Gastrocnemius medialis (tissue), 4 donors: ENCODE results near the gene PDGFC. TPM values are rescaled to one million over a fixed set of nuclear protein-coding genes. Genes with fewer than 3 reads are reported as not detected.
A peak's percentile ranks its signal among the peaks of the same experiment; 100 is the strongest.
"Not testable (repeated sequence)": the region's sequence is repeated elsewhere in the genome, so short reads cannot be mapped to it uniquely, and the experiment has no call there.

Source experiments
- ATAC-seq, 2 donors: fragments of 150-250 bp; one replicate each; pipeline ENCODE4 v1.9.1; 2016
- DNase-seq, 2 donors: peaks; one replicate each; pipeline ENCODE4 v3.0.0-alpha.2; 2019
- H3K27ac ChIP-seq, 4 donors: fragments of 200-600 bp; sonication (generic); 1 replicate in 1 of 4; 2 replicates in 3 of 4; pipeline ENCODE4 v1.5.1; 2016 to 2018; ENCODE audit warnings: mild to moderate bottlenecking in 2 of 4, moderate library complexity in 1 of 4
- H3K27me3 ChIP-seq, 3 donors: fragments of 200-600 bp; sonication (generic) in 2 of 3; 1 replicate in 1 of 3; 2 replicates in 2 of 3; pipeline versions ENCODE4 v1.5.1 to v1.6.0; 2016 to 2019; ENCODE audit warnings: mild to moderate bottlenecking in 1 of 3, moderate library complexity in 1 of 3
- H3K36me3 ChIP-seq, 2 donors: fragments of 200-600 bp; sonication (generic) in 1 of 2; one replicate each; pipeline ENCODE4 v1.5.1; 2017 to 2018
- H3K4me1 ChIP-seq, 2 donors: fragments of 200-600 bp; sonication (generic) in 1 of 2; one replicate each; pipeline ENCODE4 v1.5.1; 2016 to 2017; ENCODE audit warnings: mild to moderate bottlenecking in 2 of 2
- H3K4me3 ChIP-seq, 4 donors: fragments of 200-600 bp; sonication (generic) in 3 of 4; 1 replicate in 1 of 4; 2 replicates in 3 of 4; pipeline ENCODE4 v1.5.1; 2016 to 2019; ENCODE audit warnings: mild to moderate bottlenecking in 2 of 4
- H3K9me3 ChIP-seq, 3 donors: fragments of 200-600 bp; sonication (generic) in 2 of 3; 1 replicate in 1 of 3; 2 replicates in 2 of 3; pipeline ENCODE4 v1.5.1; 2016 to 2019
- CTCF ChIP-seq, 5 experiments: fragments of 450-650 bp in 3 of 5; fragments of 200-600 bp in 2 of 5; sonication (generic) in 2 of 5; IDR thresholded peaks in 4 of 5; conservative IDR thresholded peaks in 1 of 5; 1 replicate in 4 of 5; 2 replicates in 1 of 5; pipeline ENCODE4 v1.5.1; 2016 to 2019; ENCODE audit warnings: antibody characterized with exemption in 5 of 5, mild to moderate bottlenecking in 3 of 5, moderate library complexity in 3 of 5
- POLR2A ChIP-seq, 2 donors: fragments of 450-650 bp; IDR thresholded peaks; one replicate each; pipeline ENCODE4 v1.6.1; 2017; ENCODE audit warnings: antibody characterized with exemption in 2 of 2, mild to moderate bottlenecking in 2 of 2, moderate library complexity in 2 of 2
- in situ Hi-C, 4 donors: fragments of 200-750 bp; cut with MboI; loops; one replicate each; pipeline versions ENCODE4 v1.15.0 to v1.8.0; 2017; ENCODE audit warnings: low sequenced_read_pairs in 4 of 4
- intact Hi-C: fragments of 100-400 bp; cut with DNase I; formaldehyde crosslinking; loops from one replicate; pipeline ENCODE4 v1.15.1; 2023; ENCODE audit warnings: low total_unique reads
- total RNA-seq, 4 donors: library from RNA; depleted of rRNA; stranded (reverse); fragments of >200 nt; gene quantifications; one replicate each; pipeline versions ENCODE4 v1.1.0 to v1.2.3, GENCODE V29; 2016

The PDGFC gene
- total RNA-seq, 4 donors from 2014 or later = 4.4 to 10.7 (median 6.3) TPM

GRCh38 chr4:156933633-156934258 is 37.9 kb downstream of the PDGFC start:
- ATAC-seq (no peak), DNase-seq (no peak)
- Histone ChIP-seq H3K9me3 (no peaks in the 10 kb centered on the region), H3K27me3 (no peaks in the 10 kb centered on the region), H3K27ac (no peak overlapping the region), H3K4me1 (no peaks in the 10 kb centered on the region), H3K4me3 (no peak overlapping the region), H3K36me3 (no peaks in the 10 kb centered on the region)
- in situ Hi-C loops = no loop called here
- intact Hi-C loops = no loop called here
- TF ChIP-seq POLR2A (IDR thresholded peaks at IDR 0.05) = no peak
- no peak for TF ChIP-seq CTCF (IDR thresholded peaks at IDR 0.05 in 4 of 5, conservative IDR thresholded peaks at IDR 0.05 in 1 of 5)

GRCh38 chr4:156932360-156932759 is 39.2 kb downstream of the PDGFC start:
- in situ Hi-C loops = not testable (repeated sequence)

GRCh38 chr4:156931267-156931666 is 40.3 kb downstream of the PDGFC start:
- H3K27ac ChIP-seq = peak overlapping the region in 1 of 4 donors; percentile 4
- no peak for TF ChIP-seq POLR2A (IDR thresholded peaks at IDR 0.05)
- TF ChIP-seq CTCF (IDR thresholded peaks at IDR 0.05 in 4 of 5, conservative IDR thresholded peaks at IDR 0.05 in 1 of 5) = no peak
- H3K4me3 ChIP-seq = no peak overlapping the region
- in situ Hi-C loops (no loop called here), intact Hi-C loops (no loop called here)
- H3K36me3 ChIP-seq = no peaks in the 10 kb centered on the region
- no peaks in the 10 kb centered on the region for H3K4me1 ChIP-seq
- no peaks in the 10 kb centered on the region for H3K27me3 ChIP-seq
- H3K9me3 ChIP-seq = no peaks in the 10 kb centered on the region
- DNase-seq (peak; percentile 23 to 27), ATAC-seq (peak; percentile 87 to 93)

More at GRCh38 chr4:156932360-156932759, 39.2 kb downstream of the PDGFC start:
- H3K27ac ChIP-seq, DNase-seq, H3K9me3 ChIP-seq, ATAC-seq, H3K4me3 ChIP-seq, H3K4me1 ChIP-seq, intact Hi-C loops, H3K27me3 ChIP-seq, H3K36me3 ChIP-seq: not testable (repeated sequence)

- Histone ChIP-seq H3K27me3 (no peaks in the 10 kb centered on the region), H3K4me1 (no peaks in the 10 kb centered on the region), H3K9me3 (no peaks in the 10 kb centered on the region), H3K36me3 (no peaks in the 10 kb centered on the region), H3K27ac (no peak overlapping the region), H3K4me3 (no peak overlapping the region)
- DNase-seq (no peak), ATAC-seq (no peak)
- in situ Hi-C loops (no loop called here), intact Hi-C loops (no loop called here)
- no peak for TF ChIP-seq CTCF (IDR thresholded peaks at IDR 0.05 in 4 of 5, conservative IDR thresholded peaks at IDR 0.05 in 1 of 5)
- TF ChIP-seq POLR2A (IDR thresholded peaks at IDR 0.05) = no peak
These were observed 42.1 kb downstream of the PDGFC start for GRCh38 chr4:156929386-156930105.

GRCh38 chr4:156924774-156925315 is 46.8 kb downstream of the PDGFC start:
- H3K27me3 ChIP-seq = no peaks in the 10 kb centered on the region
- DNase-seq (no peak), ATAC-seq (no peak)
- no peak overlapping the region for H3K27ac ChIP-seq
- H3K4me3 ChIP-seq = no peak overlapping the region
- in situ Hi-C loops (no loop called here), intact Hi-C loops (no loop called here)
- TF ChIP-seq POLR2A (IDR thresholded peaks at IDR 0.05) = no peak
- no peak for TF ChIP-seq CTCF (IDR thresholded peaks at IDR 0.05 in 4 of 5, conservative IDR thresholded peaks at IDR 0.05 in 1 of 5)
- no peaks in the 10 kb centered on the region for H3K9me3 ChIP-seq
- no peaks in the 10 kb centered on the region for H3K4me1 ChIP-seq
- H3K36me3 ChIP-seq = no peaks in the 10 kb centered on the region
